Measurements from ENCODE around the gene MAPKAP1. TPM values are rescaled to one million over a fixed set of nuclear protein-coding genes. Genes with fewer than 3 reads are reported as not detected.
"Not testable (repeated sequence)": the region's sequence is repeated elsewhere in the genome, so short reads cannot be mapped to it uniquely, and the experiment has no call there.

Gene MAPKAP1
- total RNA-seq, 1 donor from 2014 or later = 80.0 TPM

DNA sequence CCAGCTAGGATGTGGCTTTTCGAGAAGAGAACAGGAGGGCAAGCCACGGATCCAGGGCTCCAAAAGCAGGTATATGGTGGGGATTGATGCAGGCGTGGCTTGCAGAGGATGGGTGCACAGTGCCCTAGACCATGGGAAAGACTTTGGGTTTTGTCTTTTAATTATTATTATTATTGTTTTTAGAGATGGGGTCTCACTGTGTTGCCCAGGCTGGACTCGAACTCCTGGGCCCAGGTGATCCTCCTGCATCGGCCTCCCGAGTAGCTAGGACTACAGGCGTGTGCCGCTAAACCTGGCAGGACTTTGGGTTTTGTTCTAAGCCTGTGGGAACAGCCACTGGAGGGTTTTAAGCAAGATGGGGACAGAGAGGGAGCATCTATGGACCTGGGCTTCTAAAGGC, 293.4 kb downstream of the MAPKAP1 start:
- no peak for DNase-seq (ENCODE audit: low spot score)

GRCh38 chr9:125412166-125412565, 294.8 kb downstream of the MAPKAP1 start:
- no peak for DNase-seq (ENCODE audit: low spot score)

DNA sequence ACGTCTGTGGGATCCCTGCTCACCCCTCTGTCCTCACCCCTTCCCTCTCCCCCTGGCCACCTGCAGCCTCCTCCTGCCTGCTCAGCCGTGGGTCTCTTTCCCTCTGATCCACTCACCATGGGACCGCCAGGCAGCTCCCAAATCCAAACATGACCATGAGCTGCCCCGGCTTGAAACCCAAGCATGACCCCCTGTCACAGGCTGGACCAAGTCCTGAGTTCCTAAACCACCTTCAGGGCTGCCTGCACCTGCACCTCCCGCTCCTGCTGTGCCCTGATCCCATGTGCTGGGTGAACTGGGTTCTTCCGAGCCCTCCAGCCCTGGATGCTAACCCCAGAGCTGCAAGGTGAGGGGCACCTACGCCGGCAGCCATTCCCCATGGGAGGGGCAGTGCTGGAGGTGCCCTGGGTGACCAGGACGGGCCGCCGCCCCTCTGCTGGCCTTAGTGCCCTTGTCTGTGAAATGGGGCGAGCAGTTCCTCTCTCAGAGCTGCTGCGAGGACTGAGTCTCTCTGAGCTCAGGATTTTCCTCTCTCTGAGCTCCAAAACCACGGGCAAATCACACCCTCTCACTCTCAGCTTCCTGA, 295.7 kb downstream of the MAPKAP1 start:
- DNase-seq (ENCODE audit: low spot score) = no peak

DNA sequence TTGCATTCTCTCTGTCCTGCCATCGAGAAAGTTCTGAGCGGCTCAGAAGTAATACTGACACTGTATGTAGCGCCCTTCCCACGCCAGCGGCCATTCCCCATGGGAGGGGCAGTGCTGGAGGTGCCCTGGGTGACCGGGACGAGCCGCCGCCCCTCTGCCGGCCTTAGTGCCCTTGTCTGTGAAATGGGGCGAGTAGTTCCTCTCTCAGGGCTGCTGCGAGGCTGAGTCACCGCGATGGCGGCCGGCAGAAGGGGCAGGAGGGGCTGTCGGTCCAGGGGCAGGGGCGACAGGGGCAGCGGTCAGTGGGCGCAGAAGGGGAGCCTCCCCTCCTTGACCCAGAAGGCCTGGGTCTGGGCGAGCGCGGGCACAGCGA, 296.5 kb downstream of the MAPKAP1 start:
- no peak for DNase-seq (ENCODE audit: low spot score)

DNA sequence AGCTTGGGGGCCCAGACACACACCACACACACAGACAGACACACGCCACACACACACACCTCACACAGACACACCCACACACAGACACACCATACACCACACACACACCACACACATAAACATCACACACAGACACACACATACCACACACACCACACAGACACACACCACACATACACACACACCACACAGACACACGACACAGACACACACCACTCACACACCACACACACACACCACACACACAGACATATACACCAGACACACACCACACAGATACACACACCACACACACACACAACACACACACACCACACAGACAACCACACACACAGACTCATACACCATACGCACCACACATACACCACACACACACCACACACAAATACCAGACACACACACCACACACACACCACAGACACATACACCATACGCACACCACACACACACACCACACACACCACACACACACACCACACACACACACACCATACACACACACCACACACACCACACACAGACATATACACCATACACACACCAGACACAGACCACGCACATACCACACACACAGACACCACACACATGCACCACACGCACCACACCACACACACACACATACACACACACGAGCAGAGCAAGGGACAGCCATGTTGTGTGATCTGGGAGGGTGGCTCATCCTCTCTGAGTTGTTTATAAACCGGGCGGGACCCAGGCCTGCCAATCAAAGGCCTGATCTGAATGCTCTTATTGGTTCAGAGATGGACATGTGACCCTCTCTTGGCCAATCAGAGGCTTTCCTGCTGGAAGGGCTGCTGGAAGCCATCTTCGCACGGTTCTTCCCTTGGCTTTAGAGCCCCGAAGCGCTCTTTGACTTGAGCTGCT, 297.1 kb downstream of the MAPKAP1 start:
- no peak for DNase-seq (ENCODE audit: low spot score)

- DNase-seq (ENCODE audit: low spot score) = no peak
These were observed 297.8 kb downstream of the MAPKAP1 start for GRCh38 chr9:125409217-125409636.

GRCh38 chr9:125407974-125408900, 298.8 kb downstream of the MAPKAP1 start:
- DNase-seq (ENCODE audit: low spot score) = peak; percentile 81

DNA sequence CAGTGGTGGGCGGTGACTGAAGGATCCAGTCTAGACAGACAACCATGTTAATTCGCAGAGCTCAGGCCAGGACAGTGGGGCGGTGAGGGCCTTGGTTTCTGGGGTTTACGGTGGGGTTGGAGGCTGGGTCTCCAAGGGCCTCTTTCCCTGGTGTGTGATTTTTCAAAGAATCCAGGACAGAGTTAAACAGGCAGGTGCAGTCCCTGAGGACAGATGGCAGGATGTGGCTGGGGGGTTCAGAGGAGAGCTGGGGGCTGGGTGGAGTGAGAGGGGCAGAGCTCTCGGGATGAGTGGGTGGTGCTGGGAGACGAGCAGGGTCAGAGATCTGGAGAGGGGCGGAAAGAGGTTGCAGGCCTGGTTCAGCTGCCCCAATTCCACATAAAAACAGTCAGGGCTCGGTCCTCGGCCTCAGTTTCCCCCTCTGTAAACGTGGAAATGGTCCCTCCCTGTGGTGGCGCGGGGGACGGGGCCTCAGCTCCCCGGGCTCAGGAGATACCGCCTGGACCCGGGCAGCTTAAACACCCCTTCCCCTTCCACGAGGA, 299.5 kb downstream of the MAPKAP1 start:
- no peak for DNase-seq (ENCODE audit: low spot score)

DNA sequence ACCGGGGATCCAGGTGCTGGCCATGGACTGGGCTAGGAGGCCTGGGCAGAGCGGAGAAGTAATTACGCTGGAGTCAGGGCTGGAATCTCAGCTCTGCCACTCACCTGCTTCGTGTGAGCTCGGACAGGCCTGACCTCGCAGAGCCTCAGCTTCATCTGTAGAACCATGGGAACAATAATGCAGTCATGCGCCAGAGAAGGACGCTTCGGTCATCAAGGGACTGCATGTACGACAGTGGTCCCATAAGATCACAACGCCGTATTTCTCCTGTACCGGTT, 300.3 kb downstream of the MAPKAP1 start:
- no peak for DNase-seq (ENCODE audit: low spot score)

GRCh38 chr9:125405938-125406809, 300.8 kb downstream of the MAPKAP1 start:
- no peak for DNase-seq (ENCODE audit: low spot score)

DNA sequence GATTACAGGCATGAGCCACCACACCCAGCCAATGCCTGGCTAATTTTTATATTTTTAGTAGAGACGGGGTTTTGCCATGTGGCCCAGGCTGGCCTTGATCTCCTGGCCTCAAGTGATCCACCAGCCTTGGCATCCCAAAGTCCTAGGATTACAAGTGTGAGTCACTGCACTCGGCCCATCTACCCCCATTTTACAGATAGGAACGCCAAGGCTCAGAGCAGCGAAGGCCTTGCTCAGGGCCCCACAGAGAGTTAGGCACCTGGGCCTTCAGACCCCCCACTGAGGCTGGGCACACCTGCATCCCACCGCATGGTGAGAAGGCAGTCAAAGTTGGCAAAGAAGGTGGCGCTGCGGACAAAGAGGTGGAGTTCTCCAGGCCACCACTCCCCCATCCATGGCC, 302.3 kb downstream of the MAPKAP1 start:
- DNase-seq (ENCODE audit: low spot score) = no peak

DNA sequence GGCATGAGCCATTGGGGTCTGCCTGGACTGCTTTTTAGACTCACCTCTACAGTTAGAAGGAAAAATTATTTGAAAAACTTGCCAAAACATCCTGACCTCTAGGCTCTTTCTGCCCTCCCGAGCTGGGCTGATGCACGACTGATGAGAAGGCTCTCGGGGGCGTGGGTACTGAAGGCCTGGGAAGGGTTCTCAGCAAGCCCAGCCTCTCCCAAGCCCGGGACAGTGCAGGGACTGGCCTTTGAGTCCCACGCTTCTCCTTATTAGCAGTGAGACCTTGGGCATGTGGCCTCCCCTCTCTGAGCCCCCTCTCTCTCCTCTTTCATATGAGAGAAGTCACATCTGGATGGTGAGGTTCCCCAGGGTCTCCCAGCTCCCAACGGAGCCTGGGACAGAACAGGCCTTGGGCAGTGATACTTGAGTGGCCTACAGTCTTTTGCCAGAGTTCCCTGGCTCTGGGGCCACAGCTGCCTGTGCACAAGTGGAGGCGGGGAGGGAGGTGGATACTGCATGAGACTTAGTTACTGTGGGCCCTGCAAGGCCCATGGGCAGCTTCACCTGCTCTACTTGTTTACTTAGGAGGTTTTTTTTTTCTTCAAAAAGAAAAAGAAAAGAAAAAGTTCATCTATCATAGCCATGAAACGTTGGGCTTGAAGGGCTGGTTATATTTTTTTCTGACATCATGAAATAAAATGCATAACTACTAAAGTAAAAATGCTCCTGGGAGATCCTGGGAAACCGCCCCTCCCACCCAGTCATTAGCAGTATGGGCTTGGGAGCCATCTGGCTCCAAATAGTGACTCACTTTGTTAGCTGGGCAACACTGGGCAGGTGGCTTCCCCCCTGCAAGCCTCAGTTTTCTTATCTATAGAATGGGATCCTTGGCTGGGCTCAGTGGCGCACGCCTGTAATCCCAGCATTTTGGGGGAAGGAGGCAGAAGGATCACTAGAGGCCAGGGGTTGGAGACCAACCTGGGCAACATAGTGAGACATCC, 306.0 kb downstream of the MAPKAP1 start:
- DNase-seq (ENCODE audit: low spot score) = no peak

- DNase-seq (ENCODE audit: low spot score) = not testable (repeated sequence)
These were observed 306.8 kb downstream of the MAPKAP1 start for GRCh38 chr9:125400232-125400631.

GRCh38 chr9:125399666-125400065, 307.3 kb downstream of the MAPKAP1 start:
- no peak for DNase-seq (ENCODE audit: low spot score)

DNA sequence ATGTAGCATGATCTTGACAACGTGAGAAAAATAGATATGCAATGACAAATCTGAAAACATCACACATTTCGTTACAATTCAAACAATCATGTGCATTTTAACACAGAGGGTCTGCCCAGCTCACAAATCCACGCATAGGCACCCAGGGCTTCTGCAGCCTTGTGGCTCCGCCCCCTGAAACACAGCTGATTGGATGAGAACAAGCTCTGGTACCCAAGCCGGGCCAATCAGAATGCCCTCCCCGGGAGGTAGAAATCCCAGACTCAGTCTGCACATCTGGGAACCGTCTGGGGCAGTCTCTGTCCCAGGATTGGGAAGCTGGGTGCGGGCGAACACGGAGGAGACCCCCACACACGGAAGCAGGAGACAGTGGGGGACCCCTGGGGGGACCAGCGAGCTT, 307.8 kb downstream of the MAPKAP1 start:
- no peak for DNase-seq (ENCODE audit: low spot score)

DNA sequence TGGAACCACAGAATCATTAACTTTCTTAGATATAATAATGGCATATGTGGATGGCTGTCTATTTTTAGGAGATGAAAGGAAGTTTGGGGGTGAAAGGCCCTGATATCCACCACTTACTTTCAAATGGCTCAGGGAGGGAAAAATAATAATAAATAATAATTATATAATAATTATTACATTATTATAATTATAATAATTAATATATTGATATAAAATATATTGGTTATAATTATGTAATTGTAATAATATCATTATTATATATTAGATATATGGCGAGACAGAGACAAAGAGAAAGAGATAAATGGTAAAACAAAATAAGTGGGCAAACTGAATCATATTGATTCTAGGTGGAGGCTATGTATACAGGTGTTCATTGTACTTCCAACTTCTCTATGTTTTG, 308.8 kb downstream of the MAPKAP1 start:
- no peak for DNase-seq (ENCODE audit: low spot score)

DNA sequence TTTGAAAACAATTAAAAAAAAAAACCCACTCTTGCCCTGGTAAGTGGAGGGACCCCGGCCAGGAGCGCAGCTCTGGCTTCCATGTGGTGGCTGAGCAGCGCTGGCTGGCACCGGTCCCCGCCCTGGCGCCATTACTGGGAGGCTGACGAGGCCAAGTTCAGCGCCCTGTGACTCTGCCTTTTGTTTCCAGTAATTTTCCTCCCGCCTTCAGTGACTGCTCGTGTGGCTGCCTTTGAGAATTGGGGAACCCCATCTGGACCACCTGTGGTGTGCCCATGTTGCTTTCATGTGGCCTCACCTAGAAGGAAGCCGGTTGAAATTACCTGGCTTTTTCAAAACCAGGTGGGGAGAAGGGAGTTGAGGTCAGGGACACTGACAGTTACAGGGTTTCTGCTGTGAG, 309.3 kb downstream of the MAPKAP1 start:
- DNase-seq (ENCODE audit: low spot score) = no peak

GRCh38 chr9:125396799-125397198, 310.2 kb downstream of the MAPKAP1 start:
- no peak for DNase-seq (ENCODE audit: low spot score)

DNA sequence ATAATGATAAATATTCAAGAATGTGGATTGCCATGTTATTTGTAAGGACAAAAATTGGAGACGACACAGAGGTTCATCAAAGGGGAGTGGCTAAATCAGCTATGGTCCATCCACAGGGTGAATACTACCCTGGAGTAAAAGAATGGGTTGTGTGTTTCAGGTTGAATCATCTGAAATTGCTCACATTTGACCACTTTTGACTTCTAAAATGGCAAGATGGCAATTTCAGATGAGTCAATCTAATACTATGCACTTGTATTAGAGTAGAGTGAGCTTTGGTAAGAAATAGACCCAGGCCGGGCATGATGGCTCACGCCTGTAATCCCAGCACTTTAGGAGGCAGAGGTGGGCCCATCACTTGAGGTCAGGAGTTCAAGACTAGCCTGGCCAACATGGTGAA, 313.6 kb downstream of the MAPKAP1 start:
- no peak for DNase-seq (ENCODE audit: low spot score)

DNA sequence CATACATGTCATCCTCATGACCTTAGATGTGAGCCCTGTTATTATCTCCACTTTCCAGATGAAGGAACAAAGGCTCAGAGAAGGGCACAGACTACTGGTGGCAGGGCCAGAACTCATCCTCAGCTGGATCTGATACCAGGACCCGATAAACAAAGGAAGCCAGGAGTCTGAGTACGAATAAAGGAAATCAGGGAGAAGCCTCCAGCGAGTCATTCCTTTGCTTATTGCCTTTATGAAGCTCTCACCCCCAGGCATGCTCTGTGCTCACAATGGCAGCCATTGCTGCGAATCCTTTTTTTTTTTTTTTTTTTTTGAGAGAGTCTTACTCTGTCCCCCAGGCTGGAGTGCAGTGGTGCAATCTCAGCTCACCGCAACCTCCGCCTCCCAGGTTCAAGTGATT, 315.3 kb downstream of the MAPKAP1 start:
- DNase-seq (ENCODE audit: low spot score) = no peak
